Activated CD8-positive, alpha-beta memory T cell treated with anti-CD3 and anti-CD28 coated beads, Interleukin-2, amount 50 U/mL, for 4 hours (primary cell): Measurements from ENCODE around the gene ABCA1.
"Not testable (repeated sequence)": the region's sequence is repeated elsewhere in the genome, so short reads cannot be mapped to it uniquely, and the experiment has no call there.

Experiments
- DNase-seq: peaks from one replicate; pipeline ENCODE4 v3.0.0-alpha.2; 2020

ABCA1 gene

DNA sequence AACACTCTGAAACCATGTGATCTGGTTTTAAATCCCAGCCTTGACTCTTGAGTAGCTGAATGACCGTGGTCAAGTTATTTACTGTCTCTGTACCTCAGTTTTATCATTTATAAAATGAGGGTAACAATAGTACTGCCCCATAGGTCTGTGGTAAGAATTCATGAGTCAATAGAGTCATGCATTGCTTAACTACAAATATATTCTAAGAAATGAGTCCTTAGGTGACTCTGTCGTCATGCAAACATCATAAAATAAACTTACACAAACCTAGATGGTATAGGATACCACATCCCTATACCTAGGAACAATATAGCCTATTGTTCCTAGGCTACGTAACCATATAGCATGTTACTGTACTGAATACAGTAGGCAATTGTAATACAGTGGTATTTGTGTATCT is 20.3 kb upstream of the ABCA1 start:
- DNase-seq, result no peak

DNA sequence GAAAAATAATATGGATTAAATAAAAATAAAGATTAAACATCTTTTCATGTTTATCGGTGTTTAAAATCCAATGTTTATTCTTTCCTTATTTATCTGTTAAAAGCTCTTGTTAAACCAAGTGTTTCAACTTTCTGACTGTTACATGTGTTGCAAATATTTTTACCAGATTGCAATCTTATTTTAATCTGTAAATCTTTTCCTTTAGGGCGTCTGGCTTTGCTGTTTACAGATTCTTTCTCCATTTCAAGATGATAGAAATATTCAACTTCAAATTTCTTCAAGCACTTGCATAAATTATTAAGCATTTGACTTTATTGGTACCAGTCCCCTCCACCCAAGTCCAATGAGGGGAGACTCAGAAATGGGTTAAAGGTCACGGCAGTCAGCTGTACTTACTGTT is 16.9 kb upstream of the ABCA1 start:
- DNase-seq, result no peak

DNA sequence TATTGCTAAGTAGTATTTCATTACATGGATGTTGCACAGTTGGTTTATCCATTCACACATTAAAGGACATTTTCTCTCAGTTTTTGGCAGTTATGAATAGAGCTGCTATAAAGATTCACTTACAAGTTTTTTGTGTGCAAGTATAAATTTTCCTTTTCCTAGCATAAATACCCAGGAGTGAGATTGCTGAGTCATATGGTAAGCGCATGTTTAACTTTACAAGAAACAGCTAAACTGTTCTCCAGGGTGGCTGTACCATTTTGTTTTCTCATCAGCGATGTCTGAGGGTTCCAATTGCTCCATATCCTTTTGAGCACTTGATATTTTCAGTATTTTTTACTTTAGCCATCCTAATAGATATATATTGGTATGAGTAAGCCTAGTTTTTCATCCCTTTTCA is 16.4 kb upstream of the ABCA1 start:
- no peak for DNase-seq

DNA sequence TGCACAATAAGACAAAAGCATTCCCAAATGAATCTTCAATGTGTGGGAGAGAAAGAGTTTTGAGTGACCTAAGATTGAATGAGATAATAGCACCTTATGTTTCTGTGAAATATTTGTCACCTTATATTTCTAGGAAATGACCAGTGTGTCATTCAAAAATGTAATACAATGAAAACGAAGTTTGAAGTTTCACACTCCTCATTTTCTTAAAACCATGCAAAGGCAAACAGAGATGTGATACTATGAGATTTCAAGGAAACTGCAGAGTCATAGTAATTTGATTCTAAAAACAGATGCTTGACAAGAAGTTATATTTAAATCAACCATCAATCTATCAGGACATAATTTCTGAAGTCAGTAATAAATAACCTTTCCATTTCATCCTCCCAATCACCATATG is 13.6 kb upstream of the ABCA1 start:
- DNase-seq, result no peak

DNA sequence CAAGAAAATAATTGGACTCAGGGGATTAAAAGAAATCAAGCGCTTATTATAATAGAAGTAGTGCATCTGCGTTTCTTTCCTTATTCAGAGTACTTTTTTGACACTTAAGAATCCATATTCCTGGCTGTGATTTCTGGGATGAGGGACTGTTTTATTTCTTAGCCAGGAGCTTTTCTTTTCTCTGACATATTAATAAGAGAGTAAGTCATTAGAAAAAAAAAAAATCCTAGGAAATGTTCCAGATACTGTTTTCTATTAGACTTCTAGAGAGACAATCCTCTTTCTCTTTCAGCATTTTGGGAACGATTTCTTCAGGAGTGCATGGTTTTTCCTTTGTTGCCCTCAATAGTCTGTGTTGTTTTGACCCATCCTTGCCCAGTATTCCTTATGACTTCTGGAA is 8.3 kb upstream of the ABCA1 start:
- no peak for DNase-seq

DNA sequence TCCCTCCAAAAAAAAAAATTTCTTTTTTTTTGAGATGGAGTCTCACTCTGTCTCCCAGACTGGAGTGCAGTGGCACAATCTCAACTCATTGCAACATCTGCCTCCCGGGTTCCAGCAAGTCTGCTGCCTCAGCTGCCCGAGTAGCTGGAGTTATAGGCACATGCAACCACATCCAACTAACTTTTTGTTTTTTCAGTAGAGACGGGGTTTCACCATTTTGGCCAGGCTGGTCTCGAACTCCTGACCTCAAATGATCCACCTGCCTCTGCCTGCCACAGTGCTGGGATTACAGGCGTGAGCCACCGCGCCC is 7.5 kb upstream of the ABCA1 start:
- DNase-seq, result not testable (repeated sequence)

- DNase-seq, result no peak
Measured at GRCh38 chr9:104934691-104935500, 6.9 kb upstream of the ABCA1 start.

- not testable (repeated sequence) for DNase-seq
Measured at GRCh38 chr9:104933091-104933490, 5.1 kb upstream of the ABCA1 start.

DNA sequence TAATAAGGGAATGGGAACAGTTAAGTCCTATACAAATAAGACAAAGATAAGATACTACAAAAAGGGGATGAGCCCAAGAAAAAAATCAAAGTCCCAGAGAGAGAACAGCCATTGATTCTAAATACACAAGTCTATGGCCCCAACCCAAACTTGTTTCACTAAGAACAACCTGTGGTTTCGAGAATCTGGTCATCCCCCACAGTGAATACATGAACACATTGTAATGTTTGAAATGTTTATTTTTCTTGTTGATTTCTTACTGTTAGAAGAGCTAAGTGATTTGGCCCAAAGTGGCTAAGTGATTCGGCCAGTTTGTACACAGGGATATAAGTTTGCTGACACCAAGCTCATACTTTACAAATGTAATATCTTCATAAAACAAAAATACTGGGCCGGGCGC is 3.3 kb upstream of the ABCA1 start:
- DNase-seq, result no peak

GRCh38 chr9:104927216-104927911 is 591 bp downstream of the ABCA1 start:
- DNase-seq, result peak; percentile 20

- DNase-seq, result no peak
Measured at GRCh38 chr9:104923740-104924139, 4.2 kb downstream of the ABCA1 start.

GRCh38 chr9:104923289-104923688 is 4.7 kb downstream of the ABCA1 start:
- DNase-seq, result no peak

DNA sequence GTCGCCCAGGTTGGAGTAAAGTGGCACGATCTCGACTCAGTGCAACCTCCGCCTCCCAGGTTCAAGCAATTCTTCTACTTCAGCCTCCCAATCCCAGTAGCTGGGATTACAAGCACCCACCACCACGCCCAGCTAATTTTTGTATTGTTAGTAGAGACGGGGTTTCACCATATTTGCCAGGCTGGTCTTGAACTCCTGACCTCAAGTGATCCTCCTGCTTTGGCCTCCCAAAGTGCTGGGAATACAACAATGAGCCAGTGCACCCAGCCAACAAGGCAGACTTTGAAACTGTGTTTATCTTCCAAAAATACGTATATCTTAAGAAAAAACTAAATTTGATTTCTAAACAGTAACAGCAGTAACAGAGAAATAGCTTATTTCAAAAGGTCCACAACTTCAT is 5.2 kb downstream of the ABCA1 start:
- DNase-seq, result not testable (repeated sequence)

DNA sequence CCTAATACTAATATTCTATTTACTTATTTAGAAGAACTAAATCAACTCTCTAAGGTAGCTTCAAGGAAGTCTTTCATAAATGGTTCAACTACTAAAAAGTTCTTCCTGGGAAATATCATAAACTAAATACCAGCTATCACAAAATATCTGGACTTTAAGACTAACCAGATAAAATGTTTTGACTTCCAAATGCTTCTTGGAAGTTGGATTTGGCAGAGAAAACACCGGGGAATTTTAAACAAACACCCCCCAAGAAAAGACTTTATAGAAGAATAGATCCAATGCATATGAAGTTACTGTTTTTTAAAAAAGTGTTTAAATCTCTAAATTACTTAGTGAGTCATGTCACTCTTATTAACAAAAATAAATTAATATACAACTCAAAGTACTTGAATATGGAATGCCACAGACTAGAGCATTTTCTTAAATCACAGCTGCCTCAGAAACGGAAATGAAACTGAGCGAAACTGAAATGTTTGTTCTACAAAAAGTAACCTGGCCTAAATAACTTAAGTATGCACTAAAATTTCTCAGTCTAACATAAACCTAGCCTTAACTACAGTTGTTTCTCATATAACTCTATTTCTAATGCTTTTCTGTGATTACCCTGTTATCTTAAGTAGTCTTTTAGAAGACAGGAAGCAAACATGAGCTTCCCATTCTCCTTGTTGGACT is 6.8 kb downstream of the ABCA1 start:
- DNase-seq, result no peak

DNA sequence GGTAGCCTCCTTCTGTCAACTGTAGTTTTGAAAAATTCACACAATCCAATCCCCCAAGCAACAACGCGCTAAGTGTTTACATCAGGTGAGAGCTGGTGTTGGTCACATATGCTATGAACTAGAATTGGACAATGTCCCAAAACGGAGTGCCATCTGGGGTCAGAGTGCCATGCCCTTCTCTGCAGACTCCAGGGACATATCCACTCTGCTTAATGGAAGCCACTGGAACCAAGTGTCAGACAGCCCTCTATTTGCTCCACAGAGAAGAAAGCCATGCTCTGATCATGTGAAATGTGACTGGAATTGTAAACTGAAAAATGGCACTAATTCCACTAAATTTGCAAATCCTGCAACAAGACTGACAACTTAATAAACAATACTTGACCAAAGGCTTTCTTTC is 12.2 kb downstream of the ABCA1 start:
- DNase-seq, result no peak

DNA sequence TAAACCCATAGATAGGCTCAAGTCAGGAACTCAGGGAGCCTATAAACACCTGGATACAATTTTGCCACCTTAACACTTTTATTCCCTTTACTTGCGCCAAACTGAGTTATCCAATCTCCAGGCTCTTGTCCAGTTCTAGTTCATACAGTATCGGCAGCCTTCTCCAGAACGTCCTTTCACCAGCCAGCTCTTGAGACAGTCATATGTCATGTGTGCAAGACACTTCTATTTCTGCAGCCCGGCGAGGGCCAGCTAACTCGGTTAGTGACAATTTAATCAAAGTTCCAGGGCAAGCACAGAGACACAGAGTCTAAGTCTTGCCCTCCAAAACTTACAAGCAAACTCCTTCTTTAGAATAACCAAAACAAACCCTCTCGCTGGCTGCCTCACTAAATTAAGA is 12.9 kb downstream of the ABCA1 start:
- DNase-seq, result no peak

DNA sequence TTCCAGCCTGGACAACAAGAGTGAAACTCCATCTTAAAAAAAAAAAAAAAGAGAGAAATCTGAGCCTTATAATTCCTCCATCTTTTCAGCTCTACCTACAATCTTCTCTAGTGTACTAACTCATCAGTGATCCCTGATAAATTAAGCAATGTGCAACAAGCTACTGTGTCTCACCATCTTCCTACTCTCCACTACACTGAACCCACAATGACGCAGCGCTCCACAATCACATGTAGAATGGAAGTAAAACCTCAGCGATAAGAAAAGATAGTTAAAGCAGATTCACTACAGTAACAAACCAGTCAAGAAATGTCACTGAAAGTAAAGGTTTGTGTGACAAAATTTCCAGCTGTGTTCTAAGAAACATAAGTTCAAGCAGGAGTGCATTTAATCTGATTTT is 13.5 kb downstream of the ABCA1 start:
- DNase-seq, result no peak

- no peak for DNase-seq
Measured at GRCh38 chr9:104912606-104913005, 15.3 kb downstream of the ABCA1 start.

DNA sequence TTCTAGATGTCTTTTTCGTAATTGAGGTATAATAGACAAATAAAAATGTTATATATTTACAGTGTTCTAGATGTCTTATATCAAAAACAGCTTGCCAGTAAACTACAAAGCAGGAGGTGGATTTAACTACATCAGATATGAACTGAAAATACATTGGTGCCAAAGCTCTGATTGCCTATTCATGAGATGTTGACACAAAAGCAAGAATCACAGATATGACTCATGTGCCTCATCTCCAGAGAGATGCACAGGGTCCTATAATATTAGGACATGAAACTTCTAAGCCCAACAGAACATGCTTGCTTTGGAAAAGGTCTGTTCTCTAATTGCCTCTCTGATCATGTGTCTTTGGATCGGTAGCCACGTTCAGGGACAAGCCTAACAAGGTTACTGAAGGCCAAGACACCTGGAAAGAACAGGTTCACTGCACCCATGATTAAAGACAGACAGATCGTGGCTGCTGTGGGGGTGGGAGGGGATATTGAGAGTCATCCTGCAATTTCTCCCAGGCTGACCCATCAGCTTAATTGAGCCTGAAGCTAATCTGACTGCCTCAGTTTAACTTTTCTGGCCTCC is 16.8 kb downstream of the ABCA1 start:
- no peak for DNase-seq

GRCh38 chr9:104907278-104907951 is 20.5 kb downstream of the ABCA1 start:
- no peak for DNase-seq

DNA sequence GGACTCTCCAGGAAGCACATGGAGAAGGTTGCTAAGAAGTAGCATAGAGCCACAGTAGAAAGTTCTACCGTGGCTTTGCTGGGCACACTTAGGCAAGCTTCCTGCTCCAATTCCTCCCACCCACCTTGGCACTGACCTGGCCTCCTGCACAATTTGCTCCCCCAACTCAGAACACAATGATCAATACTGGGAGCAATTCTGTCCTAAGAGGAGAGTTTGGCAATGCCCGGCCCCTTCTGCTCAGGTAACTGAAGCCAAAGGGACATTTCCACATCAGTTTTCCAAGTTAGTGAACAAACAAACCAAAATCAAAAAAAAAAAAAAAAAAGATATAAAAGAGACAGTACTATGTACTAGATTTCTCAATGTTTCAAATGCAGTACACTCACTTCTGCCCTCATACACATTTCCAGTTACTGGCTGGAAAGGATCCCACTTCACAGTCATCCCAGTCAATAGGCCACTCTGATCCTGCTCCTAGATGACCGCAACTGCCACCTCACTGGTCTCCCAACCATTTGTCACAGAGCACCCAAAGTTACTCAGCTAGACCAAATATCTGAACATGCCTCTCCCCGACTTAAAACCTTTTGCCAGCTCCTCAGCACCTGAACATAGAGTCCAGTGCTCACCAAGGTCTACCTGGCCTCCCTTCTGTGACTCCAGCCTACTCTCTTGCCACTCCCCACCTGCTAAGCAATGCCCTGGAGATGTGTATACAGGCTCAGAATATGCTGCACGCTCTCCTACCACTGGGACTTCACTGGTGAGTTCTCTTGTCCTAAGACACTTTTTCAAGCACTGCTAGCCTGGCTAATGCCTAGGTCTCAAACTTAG is 21.3 kb downstream of the ABCA1 start:
- DNase-seq, result no peak

GRCh38 chr9:104905931-104906330 is 22.0 kb downstream of the ABCA1 start:
- DNase-seq, result no peak
